GM19328 (cell line): ENCODE measurements around the gene HS2ST1.
"Not testable (repeated sequence)": the region's sequence is repeated elsewhere in the genome, so short reads cannot be mapped to it uniquely, and the experiment has no call there.

Source experiments
- ATAC-seq: cut with Tn5 transposase; IDR thresholded peaks from one replicate; pipeline ENCODE4 v1.9.1; 2021; ENCODE audit warnings: mild to moderate bottlenecking, moderate library complexity; ENCODE audit not compliant: unreplicated experiment

The HS2ST1 gene

GRCh38 chr1:86914601-86914997 lies at the start of gene HS2ST1:
Gene HS2ST1 (plus strand): TSS chr1:86914635.
- no peak for ATAC-seq

DNA sequence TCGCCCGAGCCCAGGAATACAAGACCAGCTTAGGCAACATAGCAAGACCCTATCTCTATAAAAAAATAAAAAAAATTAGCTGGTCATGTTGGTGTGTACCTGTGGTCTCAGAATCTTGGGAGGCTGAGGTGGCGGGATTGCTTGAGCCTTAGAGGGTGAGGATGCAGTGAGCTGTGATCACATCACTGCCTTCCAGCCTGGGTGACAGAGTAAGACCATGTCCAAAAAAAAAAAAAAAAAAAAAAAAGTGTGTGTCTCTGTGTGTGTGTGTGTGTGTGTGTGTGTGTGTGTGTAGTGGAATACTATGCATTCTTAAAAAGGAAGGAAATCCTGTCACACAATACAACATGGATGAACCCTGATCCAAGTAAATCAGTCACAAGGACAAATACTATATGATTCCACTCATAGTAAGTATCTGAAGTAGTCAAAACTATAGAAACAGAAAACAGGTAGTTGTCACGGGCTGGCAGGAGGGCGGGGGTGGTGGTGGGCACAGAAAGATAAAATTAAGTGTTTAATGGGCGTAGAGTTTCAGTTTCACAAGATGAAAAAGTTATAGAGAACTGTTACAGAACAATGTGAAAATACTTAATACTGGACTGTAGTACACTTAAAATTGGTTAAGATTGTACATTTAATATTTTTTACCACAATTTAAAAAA lies 48.3 kb upstream of the HS2ST1 start:
- no peak for ATAC-seq

DNA sequence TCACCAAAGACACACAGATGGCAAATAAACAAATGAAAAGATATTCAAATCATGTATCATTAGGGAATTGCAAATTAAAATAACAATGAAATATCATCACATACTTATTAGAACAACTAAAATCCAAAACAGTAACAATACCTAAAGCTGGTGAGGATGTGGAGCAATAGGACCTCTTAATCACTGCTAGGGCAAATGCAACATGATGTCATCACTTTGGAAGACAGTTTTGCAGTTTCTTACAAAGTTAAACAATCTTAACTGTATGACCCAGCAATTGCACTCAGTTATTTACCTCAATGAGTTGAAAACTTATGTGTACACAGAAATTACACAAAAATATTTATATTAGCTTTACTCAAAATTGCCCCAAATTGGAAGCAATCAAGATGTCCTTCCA lies 47.8 kb upstream of the HS2ST1 start:
- ATAC-seq, result no peak

DNA sequence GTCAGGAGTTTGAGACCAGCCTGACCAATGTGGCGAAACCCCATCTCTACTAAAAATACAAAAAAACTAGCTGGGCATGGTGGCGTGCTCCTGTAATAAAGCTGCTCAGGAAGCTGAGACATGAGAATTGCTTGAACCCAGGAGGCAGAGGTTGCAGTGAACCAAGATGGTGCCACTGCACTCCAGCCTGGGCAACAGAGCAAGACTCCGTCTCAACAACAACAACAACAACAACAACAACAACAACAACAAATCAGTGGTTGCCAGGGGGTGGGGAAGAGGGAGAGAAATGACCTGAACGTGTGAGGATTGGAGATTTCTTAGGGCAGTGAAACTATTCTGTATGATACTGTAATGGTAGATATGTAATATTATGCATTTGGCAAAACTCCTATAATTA lies 47.2 kb upstream of the HS2ST1 start:
- ATAC-seq, result not testable (repeated sequence)

- ATAC-seq, result no peak
These were observed 46.0 kb upstream of the HS2ST1 start for GRCh38 chr1:86868477-86868876.

GRCh38 chr1:86871001-86871400 lies 43.4 kb upstream of the HS2ST1 start:
- ATAC-seq, result no peak

- no peak for ATAC-seq
These were observed 42.3 kb upstream of the HS2ST1 start for GRCh38 chr1:86872086-86872485.

- ATAC-seq, result no peak
These were observed 38.7 kb upstream of the HS2ST1 start for GRCh38 chr1:86875722-86876121.

- ATAC-seq, result no peak
These were observed 26.8 kb upstream of the HS2ST1 start for GRCh38 chr1:86887479-86888162.

GRCh38 chr1:86888327-86888726 lies 26.1 kb upstream of the HS2ST1 start:
- no peak for ATAC-seq

DNA sequence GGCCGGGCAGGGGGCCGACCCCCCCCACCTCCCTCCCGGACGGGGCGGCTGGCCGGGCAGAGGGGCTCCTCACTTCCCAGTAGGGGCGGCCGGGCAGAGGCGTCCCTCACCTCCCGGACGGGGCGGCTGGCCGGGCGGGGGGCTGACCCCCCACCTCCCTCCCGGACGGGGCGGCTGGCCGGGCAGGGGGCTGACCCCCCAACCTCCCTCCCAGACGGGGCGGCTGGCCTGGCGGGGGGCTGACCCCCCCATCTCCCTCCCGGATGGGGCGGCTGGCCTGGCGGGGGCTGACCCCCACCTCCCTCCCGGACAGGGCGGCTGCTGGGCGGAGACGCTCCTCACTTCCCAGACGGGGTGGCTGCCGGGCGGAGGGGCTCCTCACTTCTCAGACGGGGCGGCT lies 15.0 kb upstream of the HS2ST1 start:
- ATAC-seq, result not testable (repeated sequence)

GRCh38 chr1:86905875-86906274 lies 8.6 kb upstream of the HS2ST1 start:
- no peak for ATAC-seq

DNA sequence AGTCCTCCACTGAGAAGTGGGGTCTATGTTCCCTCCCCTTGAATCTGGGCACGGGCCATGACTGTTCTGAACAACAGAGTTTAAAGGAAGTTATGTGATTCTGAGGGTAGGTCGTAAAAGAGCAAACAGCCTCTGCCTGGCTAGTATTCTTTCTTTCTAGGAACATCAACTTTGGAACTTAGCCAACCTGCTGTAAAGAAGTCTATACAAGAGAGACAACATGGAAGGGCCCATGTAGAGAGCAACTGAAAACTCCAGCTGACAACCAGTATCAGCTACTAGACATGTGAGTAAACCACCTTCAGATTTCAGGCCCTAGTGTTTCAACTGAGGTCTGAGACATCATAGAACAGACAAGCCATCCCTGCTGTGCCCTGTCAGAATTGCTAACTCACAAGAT lies 8.0 kb upstream of the HS2ST1 start:
- ATAC-seq, result no peak

DNA sequence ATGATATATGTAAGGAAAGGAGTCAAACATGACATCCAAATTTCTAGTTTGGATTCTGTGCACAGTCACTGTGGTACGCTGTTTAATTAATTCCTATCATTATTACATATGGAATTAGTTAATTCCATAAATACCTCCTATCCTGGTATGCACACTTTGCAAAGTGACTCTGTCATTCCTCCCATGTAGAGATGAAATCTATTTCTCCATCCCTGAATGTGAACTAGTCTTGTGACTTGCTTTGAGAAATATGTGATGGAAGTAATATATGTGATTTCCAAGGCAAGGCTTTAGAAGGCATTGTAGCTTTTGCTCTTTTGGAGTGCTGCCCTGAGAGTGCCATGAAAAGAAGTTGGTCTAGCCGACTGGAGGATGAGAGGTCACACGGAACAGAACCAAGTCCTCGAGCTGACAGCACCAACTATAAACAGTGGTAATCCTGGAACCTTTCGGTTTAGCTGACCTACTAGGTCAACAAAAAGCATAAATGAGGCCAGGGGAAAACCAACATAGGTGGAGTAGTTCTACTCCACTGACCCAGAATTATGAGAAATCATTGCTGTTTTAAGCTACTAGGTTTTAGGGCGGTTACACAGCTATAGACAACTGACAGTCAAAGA lies 2.0 kb upstream of the HS2ST1 start:
- no peak for ATAC-seq

GRCh38 chr1:86913399-86913895 lies 988 bp upstream of the HS2ST1 start:
- ATAC-seq, result no peak

DNA sequence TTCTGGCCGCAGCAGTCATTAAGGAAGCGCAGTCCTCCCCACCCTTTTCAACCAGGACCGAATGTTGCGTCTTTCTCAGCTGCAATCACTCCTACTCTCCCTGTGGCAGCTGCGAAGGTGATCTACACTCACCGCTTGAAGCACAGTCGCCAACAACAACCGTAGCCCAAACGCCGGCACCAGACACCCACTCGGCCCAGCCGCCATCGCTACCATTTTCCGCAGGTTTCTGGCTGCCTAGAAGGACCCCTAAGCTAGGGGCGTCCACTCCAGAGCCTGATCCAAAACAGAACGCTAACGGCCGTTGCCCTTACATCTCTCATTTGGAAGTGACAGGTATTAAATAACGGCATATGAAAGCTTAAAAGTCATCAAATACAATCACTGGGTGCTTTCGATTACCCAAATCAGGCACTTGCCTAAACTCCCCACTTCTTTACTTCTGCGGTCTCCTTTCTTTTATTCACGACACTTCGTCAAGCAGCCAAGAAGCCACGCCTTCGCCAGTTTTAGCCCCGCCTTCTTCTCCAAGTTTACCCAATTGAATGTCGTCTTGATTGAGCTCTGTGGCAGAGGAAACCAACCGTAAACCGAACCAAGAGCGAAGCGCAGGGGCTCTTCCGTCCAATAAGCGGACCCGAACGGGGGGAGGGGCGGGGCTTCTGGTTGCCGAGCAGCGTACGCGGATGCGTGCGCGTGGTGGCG lies 387 bp upstream of the HS2ST1 start, which contains the start of gene SELENOF:
Gene SELENOF (minus strand): TSS at position 231 of the 705 bp plus-strand sequence. CDS start 15 bp downstream, at position 216.
- ATAC-seq, result peak; percentile 81

GRCh38 chr1:86914998-86915736 lies 732 bp downstream of the HS2ST1 start:
- ATAC-seq, result no peak

DNA sequence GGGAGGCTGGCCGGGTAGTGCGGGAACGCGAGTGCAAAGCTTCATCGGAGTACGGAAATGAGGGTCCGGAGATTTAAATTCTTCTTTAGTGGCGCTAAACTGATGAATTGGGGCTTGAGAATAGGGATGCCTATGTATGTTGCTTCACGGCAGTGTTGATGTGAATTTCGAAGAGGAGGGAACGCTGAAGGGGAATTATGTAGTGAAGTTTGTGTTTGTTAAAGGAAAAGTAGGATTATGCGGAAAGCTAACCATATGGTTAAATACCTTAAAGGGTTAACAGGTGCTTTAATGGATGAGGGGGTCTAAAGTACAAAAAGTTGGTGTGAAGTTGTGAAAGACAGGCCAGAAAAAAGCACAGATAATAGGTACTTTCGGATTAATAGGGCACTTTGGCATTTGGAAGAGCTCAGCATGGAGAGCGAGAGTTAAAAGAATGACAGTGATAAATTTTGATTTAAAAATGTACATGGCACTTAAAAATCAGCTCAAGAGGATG lies 1.4 kb downstream of the HS2ST1 start:
- ATAC-seq, result no peak

DNA sequence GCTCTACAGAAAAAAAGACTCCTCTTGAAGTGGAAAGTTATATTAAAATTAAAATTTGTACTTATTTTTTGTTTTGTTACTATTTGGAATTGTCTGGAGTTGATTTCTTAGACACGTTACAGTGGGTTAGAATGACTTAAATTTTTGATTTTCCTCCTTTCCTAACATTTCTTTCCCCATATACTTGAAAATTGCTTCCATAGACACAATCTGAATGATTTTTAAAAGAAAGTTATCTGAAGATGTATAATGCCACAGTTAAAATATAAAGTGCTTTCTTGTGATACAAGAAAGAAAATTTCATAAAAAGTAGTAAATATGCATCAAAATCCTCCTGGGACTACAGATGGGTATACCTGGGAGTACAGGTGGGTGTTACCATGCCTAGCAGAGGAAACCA lies 2.3 kb downstream of the HS2ST1 start:
- ATAC-seq, result no peak

DNA sequence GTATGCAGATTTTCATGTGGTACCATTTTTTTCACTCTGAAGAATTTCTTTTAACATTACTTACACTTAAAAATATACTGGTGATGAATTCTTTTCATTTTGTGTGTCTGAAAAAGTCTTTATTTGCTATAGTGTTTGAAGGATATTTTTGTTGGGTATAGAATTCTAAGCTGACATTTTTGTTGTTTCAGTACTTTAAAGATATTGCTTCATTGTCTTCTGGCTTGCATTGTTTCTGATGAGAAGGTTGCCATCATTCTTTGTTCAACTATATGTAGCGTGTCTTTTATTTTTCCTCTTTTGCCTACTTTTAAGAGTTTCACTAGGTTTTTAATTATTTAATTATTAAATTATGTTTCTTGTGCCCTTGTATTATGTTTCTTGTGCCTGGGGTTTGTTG lies 8.0 kb downstream of the HS2ST1 start:
- no peak for ATAC-seq
